ENCODE data around the gene BTBD9. TPM values are rescaled to one million over a fixed set of nuclear protein-coding genes. Genes with fewer than 3 reads are reported as not detected.

BTBD9 gene
- total RNA-seq, 1 donor from 2014 or later: 4.5 TPM

DNA sequence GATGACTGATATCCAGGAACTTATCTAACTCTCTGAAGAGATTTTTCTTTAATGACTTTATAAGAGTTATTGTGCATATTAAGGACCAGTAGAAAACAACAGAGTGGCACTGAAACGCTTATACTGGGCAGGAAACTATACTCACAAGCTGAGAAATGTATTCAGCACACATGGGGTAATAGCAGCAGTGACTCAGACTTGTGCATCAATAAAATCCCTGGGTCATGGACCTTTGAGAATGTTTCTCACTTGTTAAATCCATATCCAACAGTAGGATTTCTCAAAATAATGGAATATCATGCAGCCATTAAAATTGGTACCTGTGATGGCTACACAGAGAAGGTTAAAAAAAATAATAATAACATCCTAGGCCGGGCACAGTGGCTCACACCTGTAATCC, 219.5 kb downstream of the BTBD9 start:
- DNase-seq (ENCODE audit: low read depth): peak; percentile 26
- H3K27me3 ChIP-seq (ENCODE audit: control insufficient read depth, insufficient read depth, low read length): no peaks in the 10 kb centered on the region
- no peaks in the 10 kb centered on the region for H3K36me3 ChIP-seq (ENCODE audit: control insufficient read depth, insufficient read depth, low read length)
- no peak for FAIRE-seq
- TF ChIP-seq CTCF (IDR thresholded peaks at IDR 0.05; ENCODE audit: insufficient read depth, low read length, severe bottlenecking): no peak
- H3K4me3 ChIP-seq (ENCODE audit: low read depth, low read length): no peak overlapping the region

- Histone ChIP-seq H3K27me3 (ENCODE audit: control insufficient read depth, insufficient read depth, low read length) (no peaks in the 10 kb centered on the region), H3K36me3 (ENCODE audit: control insufficient read depth, insufficient read depth, low read length) (no peaks in the 10 kb centered on the region), H3K4me3 (ENCODE audit: low read depth, low read length) (no peak overlapping the region)
- TF ChIP-seq CTCF (IDR thresholded peaks at IDR 0.05; ENCODE audit: insufficient read depth, low read length, severe bottlenecking): no peak
- FAIRE-seq (no peak), DNase-seq (ENCODE audit: low read depth) (no peak)
Observed at GRCh38 chr6:38417521-38417920, 222.2 kb downstream of the BTBD9 start.

- TF ChIP-seq CTCF (IDR thresholded peaks at IDR 0.05; ENCODE audit: insufficient read depth, low read length, severe bottlenecking): no peak
- no peak for DNase-seq (ENCODE audit: low read depth)
Observed at GRCh38 chr6:38415231-38416005, 224.3 kb downstream of the BTBD9 start.

DNA sequence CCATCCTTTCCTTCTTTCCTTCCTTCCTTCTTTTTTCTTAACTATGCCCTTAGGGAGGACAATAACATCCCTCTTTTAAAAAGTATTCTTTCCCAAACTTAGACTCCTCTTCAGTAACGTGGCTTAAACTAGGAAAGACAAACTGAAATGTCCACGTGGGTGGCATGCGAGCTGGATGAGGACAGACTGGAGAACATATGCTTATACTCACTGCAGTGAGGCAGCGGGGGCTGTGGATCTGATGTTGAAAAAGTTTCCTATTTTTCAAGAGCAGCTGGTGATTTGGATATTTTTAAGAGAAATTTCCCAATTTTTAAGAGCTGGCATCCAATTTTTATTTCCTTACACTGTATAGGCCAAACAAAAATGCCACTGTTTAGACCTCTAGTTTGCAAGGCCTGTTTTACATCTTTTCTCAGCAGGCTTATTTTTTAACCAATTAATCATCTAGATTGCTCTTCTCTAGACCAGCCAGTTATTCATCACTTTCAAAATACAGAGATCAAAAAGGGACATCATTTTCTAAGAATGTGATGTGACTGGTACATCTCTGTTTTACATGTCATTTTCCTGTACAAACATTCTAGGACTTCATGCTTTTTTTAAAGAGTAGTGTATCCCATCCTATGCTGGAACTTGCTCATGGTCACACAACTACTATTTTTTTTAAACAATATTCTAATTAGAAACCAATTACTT, 226.5 kb downstream of the BTBD9 start:
- DNase-seq (ENCODE audit: low read depth) (no peak), FAIRE-seq (no peak)
- no peak for TF ChIP-seq CTCF (IDR thresholded peaks at IDR 0.05; ENCODE audit: insufficient read depth, low read length, severe bottlenecking)
- Histone ChIP-seq H3K27me3 (ENCODE audit: control insufficient read depth, insufficient read depth, low read length) (no peaks in the 10 kb centered on the region), H3K4me3 (ENCODE audit: low read depth, low read length) (no peak overlapping the region), H3K36me3 (ENCODE audit: control insufficient read depth, insufficient read depth, low read length) (no peaks in the 10 kb centered on the region)

More at GRCh38 chr6:38415231-38416005, 224.3 kb downstream of the BTBD9 start:
- Histone ChIP-seq H3K4me3 (ENCODE audit: low read depth, low read length) (no peak overlapping the region), H3K27me3 (ENCODE audit: control insufficient read depth, insufficient read depth, low read length) (no peaks in the 10 kb centered on the region), H3K36me3 (ENCODE audit: control insufficient read depth, insufficient read depth, low read length) (no peaks in the 10 kb centered on the region)
- no peak for FAIRE-seq

- Histone ChIP-seq H3K36me3 (ENCODE audit: control insufficient read depth, insufficient read depth, low read length) (no peaks in the 10 kb centered on the region), H3K27me3 (ENCODE audit: control insufficient read depth, insufficient read depth, low read length) (no peaks in the 10 kb centered on the region), H3K4me3 (ENCODE audit: low read depth, low read length) (no peak overlapping the region)
- TF ChIP-seq CTCF (IDR thresholded peaks at IDR 0.05; ENCODE audit: insufficient read depth, low read length, severe bottlenecking): no peak
- FAIRE-seq (no peak), DNase-seq (ENCODE audit: low read depth) (no peak)
Observed at GRCh38 chr6:38407192-38407591, 232.5 kb downstream of the BTBD9 start.

Data from bronchial epithelial cell (primary cell).